ENCODE data around the gene RPS3.

DNA sequence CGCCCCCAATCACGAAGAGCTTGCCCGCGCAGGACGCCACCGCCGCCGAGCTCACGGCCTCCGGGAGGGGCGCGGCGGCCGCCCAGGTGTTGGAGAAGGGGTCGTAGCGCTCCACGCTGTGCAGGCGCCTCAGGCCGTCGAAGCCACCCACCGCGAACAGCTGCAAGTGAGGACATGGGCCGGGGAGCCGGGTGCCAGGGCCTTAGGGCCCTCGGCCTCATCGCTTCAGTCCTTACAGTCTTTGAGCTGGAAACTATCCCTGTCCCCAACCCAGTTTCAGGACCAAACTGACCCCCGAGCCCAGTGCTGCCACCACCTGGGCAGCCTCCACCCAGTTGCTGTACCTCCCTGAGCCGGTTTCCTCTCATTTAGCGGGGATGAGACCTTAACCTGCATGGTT lies 26.1 kb downstream of the RPS3 start:
- TF ChIP-seq, protein P1, sequence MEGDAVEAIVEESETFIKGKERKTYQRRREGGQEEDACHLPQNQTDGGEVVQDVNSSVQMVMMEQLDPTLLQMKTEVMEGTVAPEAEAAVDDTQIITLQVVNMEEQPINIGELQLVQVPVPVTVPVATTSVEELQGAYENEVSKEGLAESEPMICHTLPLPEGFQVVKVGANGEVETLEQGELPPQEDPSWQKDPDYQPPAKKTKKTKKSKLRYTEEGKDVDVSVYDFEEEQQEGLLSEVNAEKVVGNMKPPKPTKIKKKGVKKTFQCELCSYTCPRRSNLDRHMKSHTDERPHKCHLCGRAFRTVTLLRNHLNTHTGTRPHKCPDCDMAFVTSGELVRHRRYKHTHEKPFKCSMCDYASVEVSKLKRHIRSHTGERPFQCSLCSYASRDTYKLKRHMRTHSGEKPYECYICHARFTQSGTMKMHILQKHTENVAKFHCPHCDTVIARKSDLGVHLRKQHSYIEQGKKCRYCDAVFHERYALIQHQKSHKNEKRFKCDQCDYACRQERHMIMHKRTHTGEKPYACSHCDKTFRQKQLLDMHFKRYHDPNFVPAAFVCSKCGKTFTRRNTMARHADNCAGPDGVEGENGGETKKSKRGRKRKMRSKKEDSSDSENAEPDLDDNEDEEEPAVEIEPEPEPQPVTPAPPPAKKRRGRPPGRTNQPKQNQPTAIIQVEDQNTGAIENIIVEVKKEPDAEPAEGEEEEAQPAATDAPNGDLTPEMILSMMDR (IDR thresholded peaks at IDR 0.05): no peak
- TF ChIP-seq POLR2A (IDR thresholded peaks at IDR 0.05): no peak
